DMS114 treated with DMSO at 0.1 percent for 48 hours (cell line): ENCODE measurements around the gene POLL.

Experiments
- DNase-seq: peaks from one replicate; lab custom pipeline; 2025; ENCODE audit not compliant: unreplicated experiment; lab: John Stamatoyannopoulos, UW

The POLL gene

DNA sequence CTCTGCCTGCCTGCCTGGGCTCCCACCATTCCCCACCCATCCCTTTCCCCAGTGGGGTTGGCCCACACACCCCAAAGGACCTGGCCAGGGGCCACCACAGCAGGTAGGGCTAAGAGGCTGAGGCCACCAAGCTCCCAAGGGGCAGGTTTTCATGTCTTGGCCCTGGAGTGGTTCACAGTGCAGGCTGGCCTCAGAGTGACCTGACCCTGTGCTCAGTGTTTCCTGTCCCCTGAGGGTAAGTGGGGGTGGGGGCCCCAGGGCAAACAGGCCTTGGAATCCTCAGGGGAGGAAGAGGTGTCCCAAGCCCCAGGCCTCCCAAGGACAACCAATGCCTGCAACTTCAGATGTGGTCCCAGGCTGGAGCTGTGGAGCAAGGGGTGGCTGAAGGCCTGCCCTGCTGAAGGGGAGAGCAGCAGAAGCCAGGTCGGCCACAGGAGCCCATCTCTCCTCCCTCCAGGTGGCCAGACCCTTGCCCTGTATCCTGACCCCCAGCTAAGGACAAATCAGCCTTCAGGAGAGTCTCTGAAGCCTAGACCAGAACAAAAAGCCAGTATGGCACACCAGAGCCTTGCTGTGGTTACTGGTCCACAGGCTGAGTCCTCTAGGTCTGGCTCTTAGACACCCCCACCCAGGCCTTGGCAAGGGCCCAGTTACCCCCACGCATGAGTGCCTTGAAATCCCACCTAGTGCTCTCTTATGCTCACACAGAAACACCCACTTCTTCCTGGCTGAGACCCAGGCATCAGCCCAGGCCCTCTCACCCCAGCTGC, 27.6 kb downstream of the POLL start:
- DNase-seq = no peak

DNA sequence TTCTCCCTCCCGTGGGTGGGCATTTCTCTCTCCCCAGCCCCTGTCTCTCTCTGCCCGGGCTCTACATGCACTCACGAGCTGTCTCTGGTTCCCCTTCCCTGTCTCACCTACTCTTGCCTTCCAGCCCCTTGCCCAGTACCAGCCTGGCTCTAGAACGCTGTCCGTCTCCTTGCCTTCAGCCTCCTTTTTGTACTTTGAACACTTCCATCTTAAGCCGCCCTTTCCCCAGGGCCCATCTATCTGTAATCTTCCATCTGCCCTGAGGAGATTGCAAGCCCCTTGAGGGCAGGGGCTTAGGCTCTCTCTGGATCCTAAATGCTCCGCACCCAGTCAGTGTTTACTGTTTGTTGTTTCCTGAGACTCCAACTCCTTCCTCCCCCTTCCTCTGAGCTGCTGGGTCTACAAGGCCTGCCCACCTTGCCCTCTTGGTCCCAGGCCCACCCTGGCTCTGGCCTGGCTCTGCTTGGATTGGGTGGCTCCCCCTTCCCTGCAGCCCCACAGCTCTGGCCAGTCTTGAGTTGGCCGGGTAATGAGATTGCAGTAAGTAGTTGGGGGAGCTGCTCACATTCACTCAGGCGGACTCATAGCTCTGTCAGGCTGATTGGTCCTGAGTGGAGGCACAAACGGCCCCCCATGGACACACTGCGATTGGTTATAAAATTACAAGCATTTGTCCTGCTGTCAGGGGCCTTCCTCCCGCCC, 28.3 kb downstream of the POLL start:
- DNase-seq = no peak

- no peak for DNase-seq
Measured at GRCh38 chr10:101558671-101559595, 29.1 kb downstream of the POLL start.

DNA sequence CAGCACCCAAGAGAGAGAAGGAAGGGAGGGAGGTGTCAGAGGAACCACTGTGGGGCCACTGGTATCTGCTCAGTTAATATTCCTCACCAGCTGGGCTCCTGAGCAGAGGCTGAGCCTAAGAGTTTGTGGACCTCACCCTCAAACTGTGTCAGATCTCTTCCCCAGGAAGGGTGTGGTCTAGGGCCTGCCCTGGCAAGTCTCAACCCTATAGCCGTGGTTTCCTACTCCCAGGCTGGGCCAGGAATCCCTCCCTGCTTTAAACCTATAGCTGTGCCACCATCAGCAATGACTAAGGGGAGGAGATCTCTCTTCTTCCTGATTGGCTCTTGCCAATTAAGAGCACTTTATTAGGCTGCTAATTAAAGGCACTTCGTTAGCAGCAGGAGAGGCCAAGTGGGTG, 29.9 kb downstream of the POLL start:
- DNase-seq = no peak

GRCh38 chr10:101557541-101557940, 30.5 kb downstream of the POLL start:
- DNase-seq = no peak

DNA sequence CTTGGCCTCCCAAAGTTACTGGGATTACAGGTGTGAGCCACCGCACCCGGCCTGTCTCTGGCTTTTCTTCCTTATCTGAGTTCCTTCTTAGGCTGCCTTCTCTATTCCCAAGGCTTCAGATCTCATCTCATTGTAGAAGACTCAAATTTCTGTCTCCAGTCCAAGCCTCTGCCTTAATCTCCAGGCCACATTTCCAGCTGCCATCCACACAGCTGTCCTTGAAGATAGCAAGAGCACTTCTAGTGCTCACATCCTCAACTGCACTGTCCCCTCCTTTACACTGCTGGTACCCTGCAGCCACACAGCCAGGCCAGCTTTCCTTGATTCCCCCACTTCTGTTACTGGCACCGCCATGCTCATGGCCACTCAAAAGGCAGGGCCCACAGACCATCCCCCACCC, 35.6 kb downstream of the POLL start:
- DNase-seq = no peak

GRCh38 chr10:101550965-101551364, 37.1 kb downstream of the POLL start:
- DNase-seq = no peak

DNA sequence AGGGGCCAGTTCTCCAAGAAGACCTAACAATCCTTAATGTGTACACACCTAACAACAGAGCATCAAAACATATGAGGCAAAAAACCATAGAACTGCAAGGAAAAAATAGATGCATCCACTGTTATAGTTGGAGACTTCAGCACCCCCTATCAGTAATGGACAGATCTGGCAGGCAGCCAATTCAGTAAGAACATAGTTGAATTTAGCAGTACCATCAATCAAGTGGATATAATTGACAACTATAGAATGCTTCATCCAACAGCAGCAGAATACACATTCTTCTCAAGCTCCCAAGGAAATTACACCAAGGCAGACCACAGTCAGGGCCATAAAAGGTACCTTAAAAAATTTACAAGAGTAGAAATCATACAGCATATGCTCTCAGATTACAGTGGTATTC, 42.2 kb downstream of the POLL start:
- no peak for DNase-seq

DNA sequence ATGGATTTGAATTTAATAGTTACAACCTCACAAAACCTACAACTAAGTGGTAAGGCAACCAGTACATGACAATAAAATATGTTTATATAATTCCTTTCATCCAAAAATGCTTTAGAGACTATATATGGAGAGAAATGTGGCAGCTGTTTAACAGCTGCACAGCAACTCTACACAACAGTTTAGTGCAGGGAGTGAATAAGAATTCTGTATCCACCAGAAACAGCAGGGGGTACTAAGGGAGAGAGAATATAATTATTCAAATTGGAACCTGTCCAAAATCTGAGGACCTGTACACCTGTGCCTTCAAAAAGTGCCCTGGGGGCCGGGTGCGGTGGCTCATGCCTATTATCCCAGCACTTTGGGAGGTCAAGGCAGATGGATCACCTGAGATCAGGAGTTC, 49.6 kb downstream of the POLL start:
- no peak for DNase-seq

- DNase-seq = peak; percentile 23
Measured at GRCh38 chr10:101536800-101537199, 51.3 kb downstream of the POLL start.

DNA sequence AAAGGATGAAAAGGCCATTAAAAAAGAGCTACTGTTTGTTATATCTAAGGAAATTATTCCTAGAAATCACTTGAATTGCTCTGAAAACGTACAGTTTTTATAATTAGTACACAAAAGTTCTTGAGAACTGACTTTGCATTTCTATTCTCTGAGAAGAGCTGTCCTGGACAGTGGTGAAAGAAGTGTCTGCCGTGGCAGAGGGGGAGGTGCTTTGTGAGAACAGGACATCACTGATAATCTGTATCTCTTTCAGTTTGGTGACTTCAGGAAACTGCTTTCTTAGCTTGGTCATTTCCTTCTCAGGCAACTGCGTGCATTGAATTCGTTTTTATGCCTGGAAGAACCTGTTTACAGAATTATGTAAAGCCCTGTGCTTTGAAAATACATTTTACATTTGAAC, 52.1 kb downstream of the POLL start:
- no peak for DNase-seq

- DNase-seq = no peak
Measured at GRCh38 chr10:101529725-101530553, 58.1 kb downstream of the POLL start.

- DNase-seq = no peak
Measured at GRCh38 chr10:101529207-101529606, 58.9 kb downstream of the POLL start.
